ENCODE results near the gene DNAH10. TPM values are rescaled to one million over a fixed set of nuclear protein-coding genes. Genes with fewer than 3 reads are reported as not detected.
"Not testable (repeated sequence)": the region's sequence is repeated elsewhere in the genome, so short reads cannot be mapped to it uniquely, and the experiment has no call there.

DNAH10 gene
- total RNA-seq, 1 donor from 2014 or later: 0.25 TPM

GRCh38 chr12:123945287-123946151 is 183.4 kb downstream of the DNAH10 start:
- intact Hi-C loops (cut with micrococcal nuclease): no loop called here

GRCh38 chr12:123946152-123946515 is 184.0 kb downstream of the DNAH10 start:
- intact Hi-C loops (cut with micrococcal nuclease): no loop called here

GRCh38 chr12:123946516-123947505 is 184.7 kb downstream of the DNAH10 start:
- intact Hi-C loops (cut with micrococcal nuclease): not testable (repeated sequence)

- intact Hi-C loops (cut with micrococcal nuclease): not testable (repeated sequence)
Observed at GRCh38 chr12:123947531-123947930, 185.4 kb downstream of the DNAH10 start.

GRCh38 chr12:123948401-123948795 is 186.3 kb downstream of the DNAH10 start:
- intact Hi-C loops (cut with micrococcal nuclease): no loop called here

- intact Hi-C loops (cut with micrococcal nuclease): no loop called here
Observed at GRCh38 chr12:123948796-123949769, 187.0 kb downstream of the DNAH10 start.

GRCh38 chr12:123949770-123950165 is 187.7 kb downstream of the DNAH10 start:
- intact Hi-C loops (cut with micrococcal nuclease): no loop called here

GRCh38 chr12:123950476-123951349 is 188.6 kb downstream of the DNAH10 start:
- intact Hi-C loops (cut with micrococcal nuclease): no loop called here

- intact Hi-C loops (cut with micrococcal nuclease): no loop called here
Observed at GRCh38 chr12:123951467-123951866, 189.4 kb downstream of the DNAH10 start.

GRCh38 chr12:123952037-123952436 is 189.9 kb downstream of the DNAH10 start:
- intact Hi-C loops (cut with micrococcal nuclease): no loop called here

GRCh38 chr12:123954647-123955350 is 192.7 kb downstream of the DNAH10 start:
- intact Hi-C loops (cut with micrococcal nuclease): no loop called here

- intact Hi-C loops (cut with micrococcal nuclease): no loop called here
Observed at GRCh38 chr12:123956249-123956648, 194.1 kb downstream of the DNAH10 start.

GRCh38 chr12:123957196-123957595 is 195.1 kb downstream of the DNAH10 start:
- intact Hi-C loops (cut with micrococcal nuclease): no loop called here

GRCh38 chr12:123958462-123958861 is 196.4 kb downstream of the DNAH10 start:
- intact Hi-C loops (cut with micrococcal nuclease): no loop called here

GRCh38 chr12:123958876-123959275 is 196.8 kb downstream of the DNAH10 start:
- intact Hi-C loops (cut with micrococcal nuclease): no loop called here

- intact Hi-C loops (cut with micrococcal nuclease): no loop called here
Observed at GRCh38 chr12:123960029-123960735, 198.1 kb downstream of the DNAH10 start.

GRCh38 chr12:123960856-123961255 is 198.8 kb downstream of the DNAH10 start:
- intact Hi-C loops (cut with micrococcal nuclease): no loop called here

- intact Hi-C loops (cut with micrococcal nuclease): no loop called here
Observed at GRCh38 chr12:123961585-123962345, 199.7 kb downstream of the DNAH10 start.

Measured in T-helper 1 cell treated with Interleukin-12 subunit alpha and Interleukin-12 subunit beta and Interleukin-4 antibody, amounts not matched to agents 30 ng/mL and 1 ng/mL, for 36 hours (primary cell).